Panc1 (cell line): ENCODE measurements around the gene OR6B1.

Source experiments
- CTCF ChIP-seq: fragments of 450-650 bp; IDR thresholded peaks from 2 replicates; pipeline ENCODE4 v1.5.1; 2017; ENCODE audit warnings: mild to moderate bottlenecking
- REST ChIP-seq, 2 experiments: IDR thresholded peaks; 2 replicates each; pipeline ENCODE4 v1.6.1; 2011 to 2012; ENCODE audit warnings: low read depth in 2 of 2, control low read depth in 1 of 2, low read length in 1 of 2, mild to moderate bottlenecking in 1 of 2, moderate library complexity in 1 of 2; ENCODE audit not compliant: insufficient read depth in 1 of 2

- no peak for TF ChIP-seq CTCF
- no peak for TF ChIP-seq REST (IDR thresholded peaks at IDR 0.05; ENCODE audit: insufficient read depth in 1 of 2, low read depth in 2 of 2, low read length in 1 of 2)
Observed at GRCh38 chr7:144032985-144033709, 33.0 kb downstream of the OR6B1 start.
